ENCODE data around the gene SLC35F3. TPM values are rescaled to one million over a fixed set of nuclear protein-coding genes. Genes with fewer than 3 reads are reported as not detected.

SLC35F3 gene
- total RNA-seq, 3 donors from 2014 or later, result 0.17 to 0.89 (median 0.20) TPM

DNA sequence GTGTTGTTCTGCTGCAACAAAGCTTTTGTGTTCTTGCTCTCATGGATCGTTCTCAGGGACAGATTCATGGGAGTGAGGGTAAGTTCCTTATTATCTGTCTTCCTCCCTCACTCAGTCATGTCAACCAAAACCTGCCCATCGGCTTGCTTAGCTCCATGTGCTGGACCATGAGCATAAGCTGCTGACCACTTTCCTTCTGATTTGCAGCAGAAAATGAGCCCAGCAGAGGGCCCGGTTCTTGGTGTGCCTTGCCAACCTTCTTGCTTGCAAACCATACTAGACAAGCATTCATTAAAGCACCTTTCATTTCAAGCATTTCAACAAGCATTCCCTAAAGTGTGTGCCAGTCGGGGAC lies 404.7 kb downstream of the SLC35F3 start:
- Histone ChIP-seq H3K4me1 (ENCODE audit: low read depth) (peaks cover 3% of the 10 kb centered on the region), H3K36me3 (ENCODE audit: low read depth) (no peaks in the 10 kb centered on the region), H3K9me3 (no peaks in the 10 kb centered on the region), H3K4me3 (no peak overlapping the region)
- intact Hi-C loops (cut with DNase I, micrococcal nuclease), result no loop called here
- ATAC-seq (no peak), DNase-seq (no peak)
- TF ChIP-seq, protein P1, sequence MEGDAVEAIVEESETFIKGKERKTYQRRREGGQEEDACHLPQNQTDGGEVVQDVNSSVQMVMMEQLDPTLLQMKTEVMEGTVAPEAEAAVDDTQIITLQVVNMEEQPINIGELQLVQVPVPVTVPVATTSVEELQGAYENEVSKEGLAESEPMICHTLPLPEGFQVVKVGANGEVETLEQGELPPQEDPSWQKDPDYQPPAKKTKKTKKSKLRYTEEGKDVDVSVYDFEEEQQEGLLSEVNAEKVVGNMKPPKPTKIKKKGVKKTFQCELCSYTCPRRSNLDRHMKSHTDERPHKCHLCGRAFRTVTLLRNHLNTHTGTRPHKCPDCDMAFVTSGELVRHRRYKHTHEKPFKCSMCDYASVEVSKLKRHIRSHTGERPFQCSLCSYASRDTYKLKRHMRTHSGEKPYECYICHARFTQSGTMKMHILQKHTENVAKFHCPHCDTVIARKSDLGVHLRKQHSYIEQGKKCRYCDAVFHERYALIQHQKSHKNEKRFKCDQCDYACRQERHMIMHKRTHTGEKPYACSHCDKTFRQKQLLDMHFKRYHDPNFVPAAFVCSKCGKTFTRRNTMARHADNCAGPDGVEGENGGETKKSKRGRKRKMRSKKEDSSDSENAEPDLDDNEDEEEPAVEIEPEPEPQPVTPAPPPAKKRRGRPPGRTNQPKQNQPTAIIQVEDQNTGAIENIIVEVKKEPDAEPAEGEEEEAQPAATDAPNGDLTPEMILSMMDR (IDR thresholded peaks at IDR 0.05), result no peak

- no peaks in the 10 kb centered on the region for H3K9me3 ChIP-seq
- no peak overlapping the region for H3K4me3 ChIP-seq
- ATAC-seq, result peak; percentile 93
- H3K4me1 ChIP-seq (ENCODE audit: low read depth), result peaks cover 3% of the 10 kb centered on the region
- H3K36me3 ChIP-seq (ENCODE audit: low read depth), result no peaks in the 10 kb centered on the region
- intact Hi-C loops (cut with DNase I, micrococcal nuclease), result no loop called here
- TF ChIP-seq, protein P1 (IDR thresholded peaks at IDR 0.05), result peak; percentile 94
- peak; percentile 57 to 80 (median 69) for DNase-seq
These were observed 405.4 kb downstream of the SLC35F3 start for GRCh38 chr1:234309598-234310459.

DNA sequence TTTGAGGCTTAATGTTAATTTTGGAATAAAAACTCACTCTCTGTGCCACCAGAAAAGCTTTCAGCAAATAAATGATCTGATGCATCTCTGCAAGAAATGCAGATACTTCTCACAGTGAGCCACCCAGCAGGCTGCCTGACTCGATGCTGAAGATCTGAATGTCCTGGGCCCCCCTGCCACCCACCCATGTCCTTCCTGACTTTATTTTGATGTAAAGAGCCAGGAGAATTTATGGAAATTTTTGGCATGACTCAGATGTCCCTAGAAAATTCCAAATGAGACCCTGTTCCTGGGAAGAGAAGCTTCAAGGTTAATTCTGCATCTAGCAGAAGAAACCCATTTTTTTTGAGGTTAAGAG lies 406.0 kb downstream of the SLC35F3 start:
- peaks cover 3% of the 10 kb centered on the region for H3K4me1 ChIP-seq (ENCODE audit: low read depth)
- intact Hi-C loops (cut with DNase I, micrococcal nuclease), result no loop called here
- TF ChIP-seq, protein P1 (IDR thresholded peaks at IDR 0.05), result no peak
- ATAC-seq (no peak), DNase-seq (no peak)
- no peak overlapping the region for H3K4me3 ChIP-seq
- no peaks in the 10 kb centered on the region for H3K36me3 ChIP-seq (ENCODE audit: low read depth)
- no peaks in the 10 kb centered on the region for H3K9me3 ChIP-seq

DNA sequence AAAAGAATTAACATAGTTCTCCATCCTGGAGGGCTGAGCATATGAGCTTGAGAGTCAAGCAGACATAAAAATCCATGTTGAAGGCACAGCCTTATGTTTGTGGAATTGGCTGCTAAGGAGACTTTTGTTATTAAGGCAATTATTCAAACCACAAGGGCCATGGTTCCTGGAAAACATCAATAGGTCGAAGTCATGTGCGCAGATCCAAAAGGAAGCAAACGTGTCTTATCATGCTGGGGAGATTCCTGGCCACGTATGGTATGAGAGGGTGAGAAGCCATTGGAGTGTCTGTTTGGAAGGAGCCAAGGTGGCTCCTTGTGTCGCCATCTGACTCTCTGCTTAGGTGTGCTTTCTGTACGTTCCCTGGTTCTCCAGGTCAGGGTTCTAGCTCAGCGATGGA lies 406.9 kb downstream of the SLC35F3 start:
- no peaks in the 10 kb centered on the region for H3K36me3 ChIP-seq (ENCODE audit: low read depth)

GRCh38 chr1:234313171-234313570 lies 408.7 kb downstream of the SLC35F3 start:
- TF ChIP-seq, protein P1 (IDR thresholded peaks at IDR 0.05), result no peak

More for the DNA sequence above, 406.9 kb downstream of the SLC35F3 start:
- intact Hi-C loops (cut with DNase I, micrococcal nuclease), result no loop called here
- ATAC-seq (no peak), DNase-seq (no peak)
- no peaks in the 10 kb centered on the region for H3K9me3 ChIP-seq
- TF ChIP-seq, protein P1 (IDR thresholded peaks at IDR 0.05), result no peak
- no peak overlapping the region for H3K4me3 ChIP-seq
- H3K4me1 ChIP-seq (ENCODE audit: low read depth), result peaks cover 3% of the 10 kb centered on the region

More at GRCh38 chr1:234313171-234313570, 408.7 kb downstream of the SLC35F3 start:
- DNase-seq (no peak), ATAC-seq (no peak)
- Histone ChIP-seq H3K9me3 (no peaks in the 10 kb centered on the region), H3K4me1 (ENCODE audit: low read depth) (peaks cover 3% of the 10 kb centered on the region), H3K4me3 (no peak overlapping the region), H3K36me3 (ENCODE audit: low read depth) (no peaks in the 10 kb centered on the region)
- intact Hi-C loops (cut with DNase I, micrococcal nuclease), result no loop called here
